GM10248 (cell line): ENCODE results near the gene C1RL.

Source experiments
- CTCF ChIA-PET: fragments of 300-600 bp; sonication (Branson Sonifier 250); formaldehyde crosslinking; extraction: SDS; loops from one replicate; lab custom pipeline; 2021; ENCODE audit warnings: antibody characterized with exemption; lab: Yijun Ruan, JAX
- POLR2A ChIA-PET: fragments of 350-650 bp; sonication (Branson Sonifier 250); formaldehyde crosslinking; extraction: SDS; loops from one replicate; lab custom pipeline; 2020; ENCODE audit warnings: antibody characterized with exemption; lab: Yijun Ruan, JAX
- DNase-seq: peaks from one replicate; pipeline ENCODE4 v3.0.0; 2012; ENCODE audit errors: extremely low spot score
- CTCF ChIP-seq: IDR thresholded peaks from 2 replicates; pipeline ENCODE4 v1.5.1; 2012; ENCODE audit warnings: mild to moderate bottlenecking, low read depth; ENCODE audit errors: extremely low read depth, missing control alignments, control extremely low read depth

C1RL gene

GRCh38 chr12:7075518-7075917 lies 33.5 kb downstream of the C1RL start:
- DNase-seq: no peak
- ChIA-PET POLR2A (no interaction called here), CTCF (interaction anchor here (1.2 kb wide), 1 partner anchor 19 kb away, joined by 3 read pairs; no protein-coding TSS in a partner anchor)
- TF ChIP-seq CTCF: no peak

GRCh38 chr12:7073946-7074345 lies 35.1 kb downstream of the C1RL start:
- no peak for DNase-seq
- ChIA-PET POLR2A (interaction anchor here (0.7 kb wide), 1 partner anchor 207 kb away, joined by 3 read pairs; the partner anchor contains the start of gene TPI1), CTCF (interaction anchor here (1.0 to 2.0 kb wide), 2 partner anchors 36 to 56 kb away, joined by 3 to 5 read pairs; partner anchors contain the start of genes C1RL and LPCAT3)
- TF ChIP-seq CTCF: no peak

GRCh38 chr12:7072554-7072953 lies 36.5 kb downstream of the C1RL start:
- TF ChIP-seq CTCF: no peak
- ChIA-PET POLR2A (no interaction called here), CTCF (interaction anchor here (2.0 kb wide), 1 partner anchor 37 kb away, joined by 5 read pairs; the partner anchor contains the start of gene C1RL)
- DNase-seq: no peak

GRCh38 chr12:7072035-7072434 lies 37.0 kb downstream of the C1RL start:
- DNase-seq: no peak
- no peak for TF ChIP-seq CTCF
- ChIA-PET CTCF (interaction anchor here (2.0 kb wide), 1 partner anchor 38 kb away, joined by 5 read pairs; the partner anchor contains the start of gene C1RL), POLR2A (no interaction called here)

GRCh38 chr12:7069386-7069785 lies 39.6 kb downstream of the C1RL start:
- DNase-seq: no peak
- ChIA-PET POLR2A (interaction anchor here (0.5 kb wide), 1 partner anchor 76 kb away, joined by 3 read pairs; no protein-coding TSS in a partner anchor), CTCF (interaction anchor here (0.8 to 1.2 kb wide), 3 partner anchors 9 to 51 kb away, joined by 3 read pairs; partner anchors contain the start of genes C1S and LPCAT3)
- no peak for TF ChIP-seq CTCF

- ChIA-PET POLR2A (no interaction called here), CTCF (interaction anchor here (0.8 to 1.2 kb wide), 3 partner anchors 42 to 104 kb away, joined by 3 read pairs; partner anchors contain the start of gene LPCAT3)
- no peak for TF ChIP-seq CTCF
- no peak for DNase-seq
Observed at GRCh38 chr12:7068994-7069346, 40.0 kb downstream of the C1RL start.
